GM10266 (cell line): ENCODE data around the gene SLC50A1.

Experiments
- DNase-seq: peaks from one replicate; pipeline ENCODE4 v3.0.0; 2012; ENCODE audit errors: extremely low spot score
- TF ChIP-seq, protein P1 (sequence below): IDR thresholded peaks from 2 replicates; pipeline ENCODE4 v1.5.1; 2012; ENCODE audit warnings: mild to moderate bottlenecking, low read depth; ENCODE audit not compliant: control insufficient read depth, insufficient read depth; ENCODE audit errors: missing control alignments

SLC50A1 gene, protein sequence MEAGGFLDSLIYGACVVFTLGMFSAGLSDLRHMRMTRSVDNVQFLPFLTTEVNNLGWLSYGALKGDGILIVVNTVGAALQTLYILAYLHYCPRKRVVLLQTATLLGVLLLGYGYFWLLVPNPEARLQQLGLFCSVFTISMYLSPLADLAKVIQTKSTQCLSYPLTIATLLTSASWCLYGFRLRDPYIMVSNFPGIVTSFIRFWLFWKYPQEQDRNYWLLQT

DNA sequence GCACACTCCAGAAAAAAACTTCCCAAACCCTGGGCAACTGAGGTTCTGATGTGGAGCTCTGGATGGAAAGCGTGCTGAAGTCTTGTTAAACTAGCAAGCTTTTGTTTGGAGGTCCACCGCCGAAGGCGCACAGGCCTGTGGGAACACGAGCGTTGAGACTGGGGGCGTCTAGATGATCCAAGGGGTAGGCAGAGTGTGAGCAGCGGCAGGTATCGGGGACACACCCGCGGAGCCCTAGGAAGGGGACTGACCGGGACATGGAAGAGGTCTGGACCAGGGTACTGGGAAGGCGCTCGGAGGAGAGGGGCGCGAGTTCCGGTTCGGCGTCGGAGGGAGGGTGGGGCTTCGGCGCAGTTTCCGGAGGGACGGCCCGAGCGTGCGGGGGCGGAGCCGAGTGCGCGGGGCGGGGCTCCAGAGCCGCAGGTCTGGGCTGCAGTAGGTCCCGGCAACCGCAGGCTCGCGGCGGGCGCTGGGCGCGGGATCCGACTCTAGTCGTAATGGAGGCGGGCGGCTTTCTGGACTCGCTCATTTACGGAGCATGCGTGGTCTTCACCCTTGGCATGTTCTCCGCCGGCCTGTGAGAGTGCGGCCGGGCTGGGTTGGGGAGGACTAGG is at the start of gene SLC50A1:
Gene SLC50A1, plus strand, starts transcription at position 438 of the 614 bp plus-strand sequence. Its CDS starts 60 bp downstream, at position 498.
- peak; percentile 96 for DNase-seq
- TF ChIP-seq, protein P1, sequence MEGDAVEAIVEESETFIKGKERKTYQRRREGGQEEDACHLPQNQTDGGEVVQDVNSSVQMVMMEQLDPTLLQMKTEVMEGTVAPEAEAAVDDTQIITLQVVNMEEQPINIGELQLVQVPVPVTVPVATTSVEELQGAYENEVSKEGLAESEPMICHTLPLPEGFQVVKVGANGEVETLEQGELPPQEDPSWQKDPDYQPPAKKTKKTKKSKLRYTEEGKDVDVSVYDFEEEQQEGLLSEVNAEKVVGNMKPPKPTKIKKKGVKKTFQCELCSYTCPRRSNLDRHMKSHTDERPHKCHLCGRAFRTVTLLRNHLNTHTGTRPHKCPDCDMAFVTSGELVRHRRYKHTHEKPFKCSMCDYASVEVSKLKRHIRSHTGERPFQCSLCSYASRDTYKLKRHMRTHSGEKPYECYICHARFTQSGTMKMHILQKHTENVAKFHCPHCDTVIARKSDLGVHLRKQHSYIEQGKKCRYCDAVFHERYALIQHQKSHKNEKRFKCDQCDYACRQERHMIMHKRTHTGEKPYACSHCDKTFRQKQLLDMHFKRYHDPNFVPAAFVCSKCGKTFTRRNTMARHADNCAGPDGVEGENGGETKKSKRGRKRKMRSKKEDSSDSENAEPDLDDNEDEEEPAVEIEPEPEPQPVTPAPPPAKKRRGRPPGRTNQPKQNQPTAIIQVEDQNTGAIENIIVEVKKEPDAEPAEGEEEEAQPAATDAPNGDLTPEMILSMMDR, result no peak

DNA sequence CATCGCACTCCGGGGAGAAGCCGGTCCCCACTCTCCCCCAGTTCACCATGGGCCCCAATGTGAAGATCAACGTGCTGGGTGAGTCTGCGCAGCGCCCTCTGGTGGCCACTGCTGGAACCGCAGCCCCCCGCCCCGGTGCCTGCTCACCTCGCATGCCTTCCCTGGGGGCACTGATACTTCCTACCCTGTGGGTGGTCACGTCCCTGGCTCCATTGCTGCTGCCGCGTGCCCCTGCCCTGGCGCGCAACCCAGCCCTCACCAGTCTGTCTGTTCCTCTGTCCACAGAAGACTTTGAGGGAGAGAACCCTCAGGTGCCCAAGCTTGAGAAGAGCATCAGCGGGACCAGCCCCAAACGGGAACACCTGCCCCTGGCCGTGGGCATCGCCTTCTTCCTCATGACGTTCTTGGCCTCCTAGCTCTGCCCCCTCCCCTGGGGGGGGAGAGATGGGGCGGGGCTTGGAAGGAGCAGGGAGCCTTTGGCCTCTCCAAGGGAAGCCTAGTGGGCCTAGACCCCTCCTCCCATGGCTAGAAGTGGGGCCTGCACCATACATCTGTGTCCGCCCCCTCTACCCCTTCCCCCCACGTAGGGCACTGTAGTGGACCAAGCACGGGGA is 49.4 kb upstream of the SLC50A1 start:
- TF ChIP-seq, protein P1, result peak; percentile 97
- peak; percentile 85 for DNase-seq

DNA sequence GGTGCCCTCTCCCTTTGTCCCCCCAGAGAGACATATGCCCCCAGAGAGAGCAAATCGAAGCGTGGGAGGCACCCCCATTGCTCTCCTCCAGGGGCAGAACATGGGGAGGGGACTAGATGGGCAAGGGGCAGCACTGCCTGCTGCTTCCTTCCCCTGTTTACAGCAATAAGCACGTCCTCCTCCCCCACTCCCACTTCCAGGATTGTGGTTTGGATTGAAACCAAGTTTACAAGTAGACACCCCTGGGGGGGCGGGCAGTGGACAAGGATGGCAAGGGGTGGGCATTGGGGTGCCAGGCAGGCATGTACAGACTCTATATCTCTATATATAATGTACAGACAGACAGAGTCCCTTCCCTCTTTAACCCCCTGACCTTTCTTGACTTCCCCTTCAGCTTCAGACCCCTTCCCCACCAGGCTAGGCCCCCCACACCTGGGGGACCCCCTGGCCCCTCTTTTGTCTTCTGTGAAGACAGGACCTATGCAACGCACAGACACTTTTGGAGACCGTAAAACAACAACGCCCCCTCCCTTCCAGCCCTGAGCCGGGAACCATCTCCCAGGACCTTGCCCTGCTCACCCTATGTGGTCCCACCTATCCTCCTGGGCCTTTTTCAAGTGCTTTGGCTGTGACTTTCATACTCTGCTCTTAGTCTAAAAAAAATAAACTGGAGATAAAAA is 48.7 kb upstream of the SLC50A1 start:
- TF ChIP-seq, protein P1, result no peak
- no peak for DNase-seq

DNA sequence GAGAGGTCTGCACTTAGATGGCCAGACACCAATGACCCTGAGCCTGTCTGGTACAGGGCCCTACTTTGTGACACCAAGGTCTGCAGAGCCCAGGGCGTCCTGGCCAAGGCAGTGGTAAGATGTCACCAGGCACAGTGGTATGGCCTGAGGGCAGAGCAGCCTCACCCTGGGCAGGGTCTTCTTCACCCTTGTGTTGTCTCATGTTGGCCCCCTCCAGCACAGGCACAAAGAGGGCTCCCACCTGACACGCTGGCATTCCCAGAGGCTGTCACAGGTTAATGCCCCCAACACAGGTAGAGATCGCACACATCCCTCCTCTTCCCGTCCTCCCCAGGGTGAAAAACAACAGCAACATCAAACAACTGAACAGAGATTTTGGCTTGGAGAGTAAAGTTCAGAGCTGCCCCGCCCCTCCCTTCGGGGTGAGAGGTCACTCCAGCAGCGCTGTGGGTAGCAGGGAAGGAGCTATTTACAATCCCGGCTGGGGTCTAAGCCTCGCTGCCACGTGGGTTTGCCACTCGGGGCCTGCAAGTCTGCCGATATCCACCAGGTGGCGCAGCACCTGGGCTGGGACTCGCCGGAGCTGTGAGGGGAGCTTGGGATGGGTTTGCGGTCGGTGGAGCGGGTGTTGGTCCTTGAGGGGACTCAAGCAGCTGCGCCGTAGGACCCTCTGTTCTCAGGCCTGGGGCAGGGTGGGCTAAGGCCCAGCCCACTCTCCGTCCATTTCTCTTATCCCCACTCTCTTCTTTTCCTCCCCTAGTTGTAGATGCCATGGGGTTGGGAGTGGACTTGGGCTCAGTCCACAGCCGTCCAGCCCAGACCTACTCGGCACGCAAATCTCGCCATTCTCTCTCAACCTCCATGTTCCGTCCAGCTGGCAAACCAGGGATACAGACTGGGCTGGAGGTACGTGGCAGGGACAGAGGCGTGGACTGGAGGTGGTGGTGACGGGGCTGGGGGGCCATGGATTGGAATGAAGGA is 44.3 kb upstream of the SLC50A1 start:
- peak; percentile 78 for DNase-seq
- TF ChIP-seq, protein P1, result peak; percentile 98

DNA sequence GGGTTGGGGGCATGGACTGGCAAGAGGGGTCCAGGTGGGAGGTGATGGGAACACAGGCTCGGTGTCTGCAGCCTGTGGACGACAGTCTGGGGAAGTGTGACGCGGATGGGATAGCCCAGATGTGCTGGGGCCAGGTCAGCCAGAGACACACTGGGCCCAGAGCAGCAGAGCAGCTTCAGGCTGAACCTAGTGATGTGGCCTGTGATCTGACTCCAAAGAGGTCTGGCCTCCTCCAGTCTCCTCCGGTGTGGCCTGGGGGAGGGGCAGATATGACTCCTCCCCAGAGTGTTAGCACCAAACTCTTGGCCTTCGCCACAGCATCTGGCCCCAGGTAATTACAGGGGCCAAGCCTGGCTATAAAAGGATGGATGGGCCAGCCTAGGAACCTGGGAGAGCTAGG is 43.5 kb upstream of the SLC50A1 start:
- no peak for DNase-seq
- TF ChIP-seq, protein P1, result no peak

DNA sequence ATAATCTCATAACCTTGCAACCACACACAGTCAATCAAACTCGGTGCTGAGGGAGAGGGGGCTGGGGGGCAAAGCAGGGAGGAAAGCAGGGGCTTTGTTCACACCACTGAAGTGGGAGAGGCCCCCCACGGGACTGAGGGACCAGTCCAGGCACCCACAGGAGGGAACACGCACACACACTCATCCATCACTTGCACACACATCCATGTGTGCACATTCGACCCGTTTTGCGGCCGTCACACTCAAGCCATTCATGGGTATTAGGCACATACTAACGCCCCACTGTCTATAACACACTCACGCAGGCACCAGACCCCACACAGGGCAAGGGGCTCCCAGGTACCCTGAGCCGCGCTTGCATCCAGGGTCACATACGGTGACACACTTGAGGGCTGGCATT is 43.0 kb upstream of the SLC50A1 start:
- TF ChIP-seq, protein P1, result no peak
- no peak for DNase-seq
